Duodenal mucosa (tissue), 2 donors: Measurements from ENCODE around the gene ARHGDIA.

ENCODE experiments used
- H3K27ac ChIP-seq: one replicate; pipeline ENCODE4 v1.7.0; 2013; ENCODE audit warnings: low read depth, low read length
- H3K27me3 ChIP-seq, 2 donors: one replicate each; pipeline ENCODE4 v1.7.0; 2013; ENCODE audit warnings: low read length in 2 of 2, control low read depth in 1 of 2; ENCODE audit not compliant: insufficient read depth in 2 of 2, control insufficient read depth in 1 of 2
- H3K36me3 ChIP-seq, 2 donors: one replicate each; pipeline ENCODE4 v1.7.0; 2013; ENCODE audit warnings: low read length in 2 of 2, control low read depth in 1 of 2; ENCODE audit not compliant: insufficient read depth in 2 of 2, control insufficient read depth in 1 of 2
- H3K4me1 ChIP-seq, 2 donors: one replicate each; pipeline ENCODE4 v1.7.0; 2013; ENCODE audit warnings: low read length in 2 of 2, control low read depth in 1 of 2; ENCODE audit not compliant: insufficient read depth in 2 of 2, control insufficient read depth in 1 of 2
- H3K4me3 ChIP-seq, 2 donors: one replicate each; pipeline ENCODE4 v1.7.0; 2013; ENCODE audit warnings: low read length in 2 of 2, low read depth in 1 of 2
- H3K9ac ChIP-seq, 2 donors: one replicate each; pipeline ENCODE4 v1.7.0; 2013; ENCODE audit warnings: low read length in 2 of 2, low read depth in 1 of 2
- H3K9me3 ChIP-seq, 2 donors: one replicate each; pipeline ENCODE4 v1.7.0; 2013; ENCODE audit warnings: low read length in 2 of 2, control low read depth in 1 of 2; ENCODE audit not compliant: control insufficient read depth in 1 of 2

The ARHGDIA gene

GRCh38 chr17:81854974-81855774, 16.0 kb downstream of the ARHGDIA start:
- Histone ChIP-seq H3K9ac (peak overlapping the region; percentile 22 to 43), H3K27me3 (no peaks in the 10 kb centered on the region), H3K36me3 (peaks cover 36 to 65% of the 10 kb centered on the region in 2 donors), H3K27ac (no peak overlapping the region), H3K4me1 (peaks cover 31 to 45% of the 10 kb centered on the region in 2 donors), H3K9me3 (no peaks in the 10 kb centered on the region), H3K4me3 (peak overlapping the region in 1 of 2 donors; percentile 20)

GRCh38 chr17:81852237-81852636, 18.9 kb downstream of the ARHGDIA start:
- Histone ChIP-seq H3K27me3 (no peaks in the 10 kb centered on the region), H3K9me3 (no peaks in the 10 kb centered on the region), H3K36me3 (peaks cover 30 to 62% of the 10 kb centered on the region in 2 donors), H3K9ac (no peak overlapping the region), H3K4me3 (no peak overlapping the region), H3K27ac (no peak overlapping the region), H3K4me1 (peaks cover 10 to 20% of the 10 kb centered on the region in 2 donors)

GRCh38 chr17:81851423-81851822, 19.7 kb downstream of the ARHGDIA start:
- no peak overlapping the region for H3K9ac ChIP-seq
- no peak overlapping the region for H3K27ac ChIP-seq
- peaks cover 39 to 70% of the 10 kb centered on the region in 2 donors for H3K36me3 ChIP-seq
- no peaks in the 10 kb centered on the region for H3K27me3 ChIP-seq
- H3K4me3 ChIP-seq, result no peak overlapping the region
- no peaks in the 10 kb centered on the region for H3K9me3 ChIP-seq
- H3K4me1 ChIP-seq, result peaks cover 10 to 14% of the 10 kb centered on the region in 2 donors

GRCh38 chr17:81849457-81849856, 21.7 kb downstream of the ARHGDIA start:
- H3K27me3 ChIP-seq, result no peaks in the 10 kb centered on the region
- H3K9ac ChIP-seq, result no peak overlapping the region
- H3K4me3 ChIP-seq, result no peak overlapping the region
- no peaks in the 10 kb centered on the region for H3K9me3 ChIP-seq
- H3K36me3 ChIP-seq, result peaks cover 51 to 74% of the 10 kb centered on the region in 2 donors
- H3K27ac ChIP-seq, result no peak overlapping the region
- no peaks in the 10 kb centered on the region for H3K4me1 ChIP-seq

- H3K4me3 ChIP-seq, result no peak overlapping the region
- peaks cover 47 to 72% of the 10 kb centered on the region in 2 donors for H3K36me3 ChIP-seq
- H3K9ac ChIP-seq, result no peak overlapping the region
- no peaks in the 10 kb centered on the region for H3K4me1 ChIP-seq
- H3K27ac ChIP-seq, result no peak overlapping the region
- no peaks in the 10 kb centered on the region for H3K9me3 ChIP-seq
- no peaks in the 10 kb centered on the region for H3K27me3 ChIP-seq
Observed at GRCh38 chr17:81846743-81847689, 24.1 kb downstream of the ARHGDIA start.

GRCh38 chr17:81845881-81846742, 25.0 kb downstream of the ARHGDIA start:
- H3K27ac ChIP-seq, result no peak overlapping the region
- H3K36me3 ChIP-seq, result peaks cover 45 to 63% of the 10 kb centered on the region in 2 donors
- no peak overlapping the region for H3K9ac ChIP-seq

GRCh38 chr17:81845361-81845760, 25.8 kb downstream of the ARHGDIA start:
- Histone ChIP-seq H3K36me3 (peaks cover 45 to 61% of the 10 kb centered on the region in 2 donors), H3K4me1 (no peaks in the 10 kb centered on the region), H3K9ac (no peak overlapping the region), H3K27me3 (no peaks in the 10 kb centered on the region), H3K4me3 (no peak overlapping the region), H3K9me3 (no peaks in the 10 kb centered on the region), H3K27ac (no peak overlapping the region)

More at GRCh38 chr17:81845881-81846742, 25.0 kb downstream of the ARHGDIA start:
- no peaks in the 10 kb centered on the region for H3K27me3 ChIP-seq
- H3K4me1 ChIP-seq, result no peaks in the 10 kb centered on the region
- no peaks in the 10 kb centered on the region for H3K9me3 ChIP-seq
- H3K4me3 ChIP-seq, result no peak overlapping the region

- Histone ChIP-seq H3K9me3 (no peaks in the 10 kb centered on the region), H3K36me3 (peaks cover 45 to 61% of the 10 kb centered on the region in 2 donors), H3K4me3 (no peak overlapping the region), H3K4me1 (no peaks in the 10 kb centered on the region), H3K9ac (no peak overlapping the region), H3K27ac (no peak overlapping the region), H3K27me3 (no peaks in the 10 kb centered on the region)
Observed at GRCh38 chr17:81844887-81845286, 26.2 kb downstream of the ARHGDIA start.

- Histone ChIP-seq H3K9me3 (no peaks in the 10 kb centered on the region), H3K4me1 (no peaks in the 10 kb centered on the region), H3K27me3 (no peaks in the 10 kb centered on the region), H3K27ac (no peak overlapping the region), H3K9ac (no peak overlapping the region), H3K4me3 (no peak overlapping the region), H3K36me3 (peaks cover 45 to 61% of the 10 kb centered on the region in 2 donors)
Observed at GRCh38 chr17:81844327-81844851, 26.7 kb downstream of the ARHGDIA start.
